Osteoblast (primary cell): Measurements from ENCODE around the gene ZNF366. TPM values are rescaled to one million over a fixed set of nuclear protein-coding genes. Genes with fewer than 3 reads are reported as not detected.

Experiments
- DNase-seq: peaks from one replicate; pipeline ENCODE4 v3.0.0; 2011; ENCODE audit warnings: low spot score, mixed read lengths; ENCODE audit not compliant: insufficient read length; ENCODE audit errors: missing footprints
- H2AFZ ChIP-seq: 2 replicates; pipeline ENCODE4 v1.6.0; 2011; ENCODE audit warnings: mild to moderate bottlenecking, low read length
- H3K27ac ChIP-seq: 2 replicates; pipeline ENCODE4 v1.5.1; 2011; ENCODE audit warnings: mild to moderate bottlenecking, low read depth, low read length, moderate library complexity
- H3K27me3 ChIP-seq: 2 replicates; pipeline ENCODE4 v1.6.0; 2012; ENCODE audit warnings: mild to moderate bottlenecking, control low read depth, inconsistent platforms, low read length, moderate library complexity; ENCODE audit not compliant: insufficient read depth
- H3K36me3 ChIP-seq: 2 replicates; pipeline ENCODE4 v1.5.1; 2011; ENCODE audit warnings: mild to moderate bottlenecking, low read length, control low read depth, moderate library complexity; ENCODE audit not compliant: insufficient read depth
- H3K4me1 ChIP-seq: 2 replicates; pipeline ENCODE4 v1.5.1; 2011; ENCODE audit warnings: mild to moderate bottlenecking, low read length, control low read depth, moderate library complexity; ENCODE audit not compliant: insufficient read depth
- H3K4me2 ChIP-seq: 2 replicates; pipeline ENCODE4 v1.6.0; 2011; ENCODE audit warnings: mild to moderate bottlenecking, low read length; ENCODE audit not compliant: insufficient read depth
- H3K4me3 ChIP-seq: fragments of 200-600 bp; sonication (generic); 3 replicates; pipeline ENCODE4 v1.5.1; 2012; ENCODE audit warnings: mild to moderate bottlenecking, low read length, inconsistent platforms; ENCODE audit not compliant: insufficient read depth
- H3K79me2 ChIP-seq: 2 replicates; pipeline ENCODE4 v1.6.0; 2012; ENCODE audit warnings: mild to moderate bottlenecking, low read length, control low read depth, inconsistent platforms; ENCODE audit not compliant: insufficient read depth
- H3K9me3 ChIP-seq: 2 replicates; pipeline ENCODE4 v1.5.1; 2011; ENCODE audit warnings: low read depth, low read length, control low read depth
- H4K20me1 ChIP-seq: 2 replicates; pipeline ENCODE4 v1.6.0; 2012; ENCODE audit warnings: mild to moderate bottlenecking, low read length, control low read depth; ENCODE audit not compliant: insufficient read depth
- total RNA-seq: library from RNA; depleted of rRNA; stranded (reverse); fragments of >200 nt; gene quantifications from 2 replicates; pipeline ENCODE4 v1.2.3, GENCODE V29; 2012
- TF ChIP-seq, protein P1 (sequence below): IDR thresholded peaks from 2 replicates; pipeline ENCODE4 v1.5.1; 2011; ENCODE audit warnings: mild to moderate bottlenecking, low read depth, low read length, moderate library complexity; ENCODE audit errors: extremely low read depth

The ZNF366 gene
- total RNA-seq, 1 donor: not detected

DNA sequence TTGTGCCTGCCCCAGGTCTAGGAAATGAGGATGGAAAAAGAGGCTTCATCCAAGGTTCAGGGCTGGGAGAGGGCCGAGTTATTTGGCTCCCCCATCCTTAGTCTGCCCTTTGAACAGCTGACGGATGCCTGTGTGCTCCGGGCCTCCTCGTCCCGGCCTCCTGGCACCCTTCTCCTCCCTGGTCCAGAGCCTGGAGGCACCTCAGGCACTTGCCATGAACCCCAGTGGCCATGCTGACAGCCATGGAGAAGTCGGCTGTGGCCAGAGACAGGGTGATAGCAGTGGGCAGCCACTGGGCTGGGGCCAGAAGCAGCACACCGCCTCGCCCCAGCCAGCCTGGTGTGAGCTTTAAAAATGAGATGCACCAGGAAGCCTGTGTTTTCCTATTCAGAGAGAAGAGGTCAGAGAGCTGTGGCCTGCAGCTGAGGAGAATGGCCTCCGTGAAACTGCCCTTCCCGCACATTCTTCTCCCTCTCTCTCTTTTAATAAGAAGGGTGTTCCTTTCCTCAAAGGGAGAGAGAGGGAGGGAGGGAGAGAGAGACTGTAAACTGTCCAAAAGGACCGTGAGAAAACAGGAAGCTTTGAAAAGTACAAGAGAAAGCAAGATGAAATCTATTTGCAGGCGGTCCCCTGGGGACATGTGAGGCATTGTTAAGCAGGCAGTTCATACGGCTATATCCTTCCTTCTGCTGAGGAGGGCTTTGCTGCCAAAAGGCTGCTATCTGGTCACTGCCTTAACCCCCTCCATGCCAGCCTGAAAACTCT lies 55.3 kb downstream of the ZNF366 start:
- Histone ChIP-seq H3K36me3 (no peaks in the 10 kb centered on the region), H2AFZ (peak overlapping the region; percentile 91), H3K4me1 (peaks cover 33% of the 10 kb centered on the region), H3K79me2 (no peaks in the 10 kb centered on the region), H3K9me3 (no peaks in the 10 kb centered on the region), H3K27me3 (no peaks in the 10 kb centered on the region), H3K27ac (peak overlapping the region; percentile 92), H4K20me1 (no peaks in the 10 kb centered on the region), H3K4me3 (peak overlapping the region; percentile 17), H3K4me2 (peak overlapping the region; percentile 51)
- TF ChIP-seq, protein P1, sequence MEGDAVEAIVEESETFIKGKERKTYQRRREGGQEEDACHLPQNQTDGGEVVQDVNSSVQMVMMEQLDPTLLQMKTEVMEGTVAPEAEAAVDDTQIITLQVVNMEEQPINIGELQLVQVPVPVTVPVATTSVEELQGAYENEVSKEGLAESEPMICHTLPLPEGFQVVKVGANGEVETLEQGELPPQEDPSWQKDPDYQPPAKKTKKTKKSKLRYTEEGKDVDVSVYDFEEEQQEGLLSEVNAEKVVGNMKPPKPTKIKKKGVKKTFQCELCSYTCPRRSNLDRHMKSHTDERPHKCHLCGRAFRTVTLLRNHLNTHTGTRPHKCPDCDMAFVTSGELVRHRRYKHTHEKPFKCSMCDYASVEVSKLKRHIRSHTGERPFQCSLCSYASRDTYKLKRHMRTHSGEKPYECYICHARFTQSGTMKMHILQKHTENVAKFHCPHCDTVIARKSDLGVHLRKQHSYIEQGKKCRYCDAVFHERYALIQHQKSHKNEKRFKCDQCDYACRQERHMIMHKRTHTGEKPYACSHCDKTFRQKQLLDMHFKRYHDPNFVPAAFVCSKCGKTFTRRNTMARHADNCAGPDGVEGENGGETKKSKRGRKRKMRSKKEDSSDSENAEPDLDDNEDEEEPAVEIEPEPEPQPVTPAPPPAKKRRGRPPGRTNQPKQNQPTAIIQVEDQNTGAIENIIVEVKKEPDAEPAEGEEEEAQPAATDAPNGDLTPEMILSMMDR: no peak
- DNase-seq: peak; percentile 95

DNA sequence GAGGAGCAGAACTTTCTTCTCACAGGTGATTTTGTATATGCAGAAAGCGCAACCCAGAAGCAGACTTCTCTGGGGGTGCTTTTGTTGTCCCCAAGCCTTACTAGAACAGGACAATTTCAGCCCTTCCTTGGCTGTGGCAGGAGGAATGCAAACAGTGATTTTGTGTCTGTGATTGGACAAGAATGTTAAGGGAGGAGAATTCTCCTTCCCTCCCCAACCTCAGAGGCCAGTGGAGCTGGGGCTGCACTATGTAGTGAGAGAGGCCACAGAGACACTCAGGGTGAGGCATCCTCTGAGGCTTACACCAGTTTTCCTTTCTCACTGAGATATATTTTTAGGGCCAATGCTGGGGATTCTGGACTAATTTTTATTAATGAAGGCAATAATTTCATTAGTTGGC lies 58.8 kb downstream of the ZNF366 start:
- Histone ChIP-seq H2AFZ (peak overlapping the region; percentile 7), H3K27me3 (no peaks in the 10 kb centered on the region), H3K9me3 (no peaks in the 10 kb centered on the region), H3K79me2 (no peaks in the 10 kb centered on the region), H3K4me3 (no peak overlapping the region), H3K4me1 (peaks cover 27% of the 10 kb centered on the region), H3K27ac (no peak overlapping the region), H3K36me3 (no peaks in the 10 kb centered on the region), H3K4me2 (no peak overlapping the region), H4K20me1 (no peaks in the 10 kb centered on the region)
- TF ChIP-seq, protein P1: no peak
- DNase-seq: peak; percentile 31

DNA sequence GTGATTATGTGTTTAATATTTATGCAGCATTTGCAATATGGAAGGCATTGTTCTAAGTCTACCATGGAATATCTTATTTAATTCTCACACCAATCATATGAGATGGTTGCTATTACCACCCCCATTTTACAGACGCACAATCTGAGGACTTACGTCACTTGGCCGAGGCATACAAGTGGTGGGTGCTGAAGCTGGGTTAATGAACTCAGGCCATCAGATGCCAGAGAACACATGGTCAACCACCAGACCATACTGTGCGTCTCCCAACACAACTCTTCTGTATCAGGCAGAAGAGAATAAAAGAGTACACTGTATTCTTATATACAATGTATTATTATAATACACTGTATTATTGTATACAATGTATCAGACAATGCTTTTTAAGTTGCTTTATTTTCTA lies 59.5 kb downstream of the ZNF366 start:
- Histone ChIP-seq H3K4me3 (no peak overlapping the region), H3K27me3 (no peaks in the 10 kb centered on the region), H3K36me3 (no peaks in the 10 kb centered on the region), H2AFZ (no peak overlapping the region), H3K27ac (no peak overlapping the region), H3K4me1 (peaks cover 21% of the 10 kb centered on the region), H3K79me2 (no peaks in the 10 kb centered on the region), H4K20me1 (no peaks in the 10 kb centered on the region), H3K4me2 (no peak overlapping the region), H3K9me3 (no peaks in the 10 kb centered on the region)
- DNase-seq: no peak
- TF ChIP-seq, protein P1: no peak

DNA sequence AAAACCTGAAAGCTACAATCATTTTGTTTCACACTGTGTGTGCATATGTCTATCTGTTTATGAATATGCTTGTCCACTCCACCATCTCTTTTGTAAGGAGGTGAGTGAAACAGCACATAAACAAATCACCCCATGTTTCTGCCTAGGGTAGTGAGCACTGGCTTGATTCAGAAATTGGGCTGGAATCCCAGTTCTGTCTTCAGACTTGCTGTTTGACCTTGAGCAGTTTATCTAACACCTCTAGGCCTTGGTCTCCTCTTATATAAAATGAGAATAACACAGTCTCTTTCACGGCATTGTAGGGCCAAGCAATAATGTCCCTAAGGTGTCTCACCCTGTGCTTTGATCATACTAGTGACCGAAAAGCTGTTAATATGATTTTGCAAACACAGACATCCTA lies 61.2 kb downstream of the ZNF366 start:
- no peak overlapping the region for H3K4me3 ChIP-seq
- no peaks in the 10 kb centered on the region for H3K79me2 ChIP-seq
- TF ChIP-seq, protein P1: no peak
- no peak overlapping the region for H3K27ac ChIP-seq
- DNase-seq: no peak
- H3K9me3 ChIP-seq: no peaks in the 10 kb centered on the region
- no peaks in the 10 kb centered on the region for H3K36me3 ChIP-seq
- H3K4me2 ChIP-seq: no peak overlapping the region
- no peaks in the 10 kb centered on the region for H4K20me1 ChIP-seq
- H3K27me3 ChIP-seq: no peaks in the 10 kb centered on the region
- peaks cover 20% of the 10 kb centered on the region for H3K4me1 ChIP-seq
- H2AFZ ChIP-seq: peak overlapping the region; percentile 21
